ENCODE results near the gene BFSP1.

Gene BFSP1

GRCh38 chr20:17448071-17448470 lies 83.1 kb downstream of the BFSP1 start:
- Histone ChIP-seq H3K36me3 (ENCODE audit: control insufficient read depth, insufficient read depth, low read length) (no peaks in the 10 kb centered on the region), H3K4me3 (ENCODE audit: low read length) (no peak overlapping the region), H3K4me1 (ENCODE audit: control insufficient read depth, insufficient read depth, low read length) (no peaks in the 10 kb centered on the region), H3K27ac (ENCODE audit: low read length) (no peak overlapping the region), H3K9me3 (ENCODE audit: control insufficient read depth, insufficient read depth, low read length) (no peaks in the 10 kb centered on the region), H3K27me3 (ENCODE audit: control insufficient read depth, insufficient read depth, low read length) (no peaks in the 10 kb centered on the region)
- WGBS (ENCODE audit: insufficient coverage, insufficient read length) = no CpG with 5 or more reads among the region's 2 CpGs
- DNase-seq (ENCODE audit: low read depth, low spot score) = no peak

GRCh38 chr20:17446171-17446570 lies 85.0 kb downstream of the BFSP1 start:
- WGBS (ENCODE audit: insufficient coverage, insufficient read length) = no CpG with 5 or more reads among the region's 5 CpGs
- Histone ChIP-seq H3K27me3 (ENCODE audit: control insufficient read depth, insufficient read depth, low read length) (no peaks in the 10 kb centered on the region), H3K36me3 (ENCODE audit: control insufficient read depth, insufficient read depth, low read length) (no peaks in the 10 kb centered on the region), H3K4me3 (ENCODE audit: low read length) (no peak overlapping the region), H3K4me1 (ENCODE audit: control insufficient read depth, insufficient read depth, low read length) (no peaks in the 10 kb centered on the region), H3K27ac (ENCODE audit: low read length) (no peak overlapping the region), H3K9me3 (ENCODE audit: control insufficient read depth, insufficient read depth, low read length) (no peaks in the 10 kb centered on the region)
- no peak for DNase-seq (ENCODE audit: low read depth, low spot score)

- no peak overlapping the region for H3K27ac ChIP-seq (ENCODE audit: low read length)
- H3K27me3 ChIP-seq (ENCODE audit: control insufficient read depth, insufficient read depth, low read length) = no peaks in the 10 kb centered on the region
- H3K36me3 ChIP-seq (ENCODE audit: control insufficient read depth, insufficient read depth, low read length) = no peaks in the 10 kb centered on the region
- no peak for DNase-seq (ENCODE audit: low read depth, low spot score)
- no CpG with 5 or more reads among the region's 13 CpGs for WGBS (ENCODE audit: insufficient coverage, insufficient read length)
- H3K9me3 ChIP-seq (ENCODE audit: control insufficient read depth, insufficient read depth, low read length) = no peaks in the 10 kb centered on the region
- no peak overlapping the region for H3K4me3 ChIP-seq (ENCODE audit: low read length)
- no peaks in the 10 kb centered on the region for H3K4me1 ChIP-seq (ENCODE audit: control insufficient read depth, insufficient read depth, low read length)
These were observed 85.6 kb downstream of the BFSP1 start for GRCh38 chr20:17445543-17445942.

GRCh38 chr20:17444091-17444490 lies 87.1 kb downstream of the BFSP1 start:
- no peaks in the 10 kb centered on the region for H3K36me3 ChIP-seq (ENCODE audit: control insufficient read depth, insufficient read depth, low read length)
- no peaks in the 10 kb centered on the region for H3K4me1 ChIP-seq (ENCODE audit: control insufficient read depth, insufficient read depth, low read length)
- H3K9me3 ChIP-seq (ENCODE audit: control insufficient read depth, insufficient read depth, low read length) = no peaks in the 10 kb centered on the region
- WGBS (ENCODE audit: insufficient coverage, insufficient read length) = no CpG with 5 or more reads among the region's 2 CpGs
- no peaks in the 10 kb centered on the region for H3K27me3 ChIP-seq (ENCODE audit: control insufficient read depth, insufficient read depth, low read length)
- H3K27ac ChIP-seq (ENCODE audit: low read length) = no peak overlapping the region
- no peak for DNase-seq (ENCODE audit: low read depth, low spot score)
- H3K4me3 ChIP-seq (ENCODE audit: low read length) = no peak overlapping the region

Measured in iPS DF 6.9 (cell line).